ENCODE data around the gene LPCAT2. TPM values are rescaled to one million over a fixed set of nuclear protein-coding genes. Genes with fewer than 3 reads are reported as not detected.

LPCAT2 gene
- total and polyA plus RNA-seq, 2 experiments from 2014 or later, result 7.8 to 23.8 TPM

DNA sequence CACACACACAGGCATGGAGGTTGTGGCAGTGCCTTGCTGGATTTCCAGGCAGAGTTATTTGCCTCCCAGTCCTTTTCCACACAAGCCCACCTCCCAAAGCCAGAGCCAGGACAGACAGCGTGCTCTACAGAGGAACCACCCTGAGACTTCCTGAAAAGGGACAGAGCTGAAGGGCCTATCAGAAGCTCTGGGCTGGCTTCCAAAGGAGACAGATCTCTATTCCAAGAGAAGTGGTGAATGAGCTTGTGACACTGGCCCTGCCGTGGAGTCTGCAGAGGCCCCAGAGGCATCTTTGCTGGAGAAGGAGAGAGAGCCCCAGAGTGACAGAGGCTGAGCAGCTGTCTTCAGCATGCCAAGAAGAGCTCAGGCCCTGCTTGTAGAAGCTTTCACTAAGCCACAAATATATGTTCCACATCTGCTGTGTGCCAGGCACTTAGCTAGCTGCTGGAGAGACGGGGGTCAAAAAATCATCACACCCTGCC lies 8.3 kb upstream of the LPCAT2 start:
- DNase-seq (ENCODE audit: low spot score), result no peak
- TF ChIP-seq, protein P1, sequence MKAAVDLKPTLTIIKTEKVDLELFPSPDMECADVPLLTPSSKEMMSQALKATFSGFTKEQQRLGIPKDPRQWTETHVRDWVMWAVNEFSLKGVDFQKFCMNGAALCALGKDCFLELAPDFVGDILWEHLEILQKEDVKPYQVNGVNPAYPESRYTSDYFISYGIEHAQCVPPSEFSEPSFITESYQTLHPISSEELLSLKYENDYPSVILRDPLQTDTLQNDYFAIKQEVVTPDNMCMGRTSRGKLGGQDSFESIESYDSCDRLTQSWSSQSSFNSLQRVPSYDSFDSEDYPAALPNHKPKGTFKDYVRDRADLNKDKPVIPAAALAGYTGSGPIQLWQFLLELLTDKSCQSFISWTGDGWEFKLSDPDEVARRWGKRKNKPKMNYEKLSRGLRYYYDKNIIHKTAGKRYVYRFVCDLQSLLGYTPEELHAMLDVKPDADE (IDR thresholded peaks at IDR 0.05), result no peak
- TF ChIP-seq, protein P2, sequence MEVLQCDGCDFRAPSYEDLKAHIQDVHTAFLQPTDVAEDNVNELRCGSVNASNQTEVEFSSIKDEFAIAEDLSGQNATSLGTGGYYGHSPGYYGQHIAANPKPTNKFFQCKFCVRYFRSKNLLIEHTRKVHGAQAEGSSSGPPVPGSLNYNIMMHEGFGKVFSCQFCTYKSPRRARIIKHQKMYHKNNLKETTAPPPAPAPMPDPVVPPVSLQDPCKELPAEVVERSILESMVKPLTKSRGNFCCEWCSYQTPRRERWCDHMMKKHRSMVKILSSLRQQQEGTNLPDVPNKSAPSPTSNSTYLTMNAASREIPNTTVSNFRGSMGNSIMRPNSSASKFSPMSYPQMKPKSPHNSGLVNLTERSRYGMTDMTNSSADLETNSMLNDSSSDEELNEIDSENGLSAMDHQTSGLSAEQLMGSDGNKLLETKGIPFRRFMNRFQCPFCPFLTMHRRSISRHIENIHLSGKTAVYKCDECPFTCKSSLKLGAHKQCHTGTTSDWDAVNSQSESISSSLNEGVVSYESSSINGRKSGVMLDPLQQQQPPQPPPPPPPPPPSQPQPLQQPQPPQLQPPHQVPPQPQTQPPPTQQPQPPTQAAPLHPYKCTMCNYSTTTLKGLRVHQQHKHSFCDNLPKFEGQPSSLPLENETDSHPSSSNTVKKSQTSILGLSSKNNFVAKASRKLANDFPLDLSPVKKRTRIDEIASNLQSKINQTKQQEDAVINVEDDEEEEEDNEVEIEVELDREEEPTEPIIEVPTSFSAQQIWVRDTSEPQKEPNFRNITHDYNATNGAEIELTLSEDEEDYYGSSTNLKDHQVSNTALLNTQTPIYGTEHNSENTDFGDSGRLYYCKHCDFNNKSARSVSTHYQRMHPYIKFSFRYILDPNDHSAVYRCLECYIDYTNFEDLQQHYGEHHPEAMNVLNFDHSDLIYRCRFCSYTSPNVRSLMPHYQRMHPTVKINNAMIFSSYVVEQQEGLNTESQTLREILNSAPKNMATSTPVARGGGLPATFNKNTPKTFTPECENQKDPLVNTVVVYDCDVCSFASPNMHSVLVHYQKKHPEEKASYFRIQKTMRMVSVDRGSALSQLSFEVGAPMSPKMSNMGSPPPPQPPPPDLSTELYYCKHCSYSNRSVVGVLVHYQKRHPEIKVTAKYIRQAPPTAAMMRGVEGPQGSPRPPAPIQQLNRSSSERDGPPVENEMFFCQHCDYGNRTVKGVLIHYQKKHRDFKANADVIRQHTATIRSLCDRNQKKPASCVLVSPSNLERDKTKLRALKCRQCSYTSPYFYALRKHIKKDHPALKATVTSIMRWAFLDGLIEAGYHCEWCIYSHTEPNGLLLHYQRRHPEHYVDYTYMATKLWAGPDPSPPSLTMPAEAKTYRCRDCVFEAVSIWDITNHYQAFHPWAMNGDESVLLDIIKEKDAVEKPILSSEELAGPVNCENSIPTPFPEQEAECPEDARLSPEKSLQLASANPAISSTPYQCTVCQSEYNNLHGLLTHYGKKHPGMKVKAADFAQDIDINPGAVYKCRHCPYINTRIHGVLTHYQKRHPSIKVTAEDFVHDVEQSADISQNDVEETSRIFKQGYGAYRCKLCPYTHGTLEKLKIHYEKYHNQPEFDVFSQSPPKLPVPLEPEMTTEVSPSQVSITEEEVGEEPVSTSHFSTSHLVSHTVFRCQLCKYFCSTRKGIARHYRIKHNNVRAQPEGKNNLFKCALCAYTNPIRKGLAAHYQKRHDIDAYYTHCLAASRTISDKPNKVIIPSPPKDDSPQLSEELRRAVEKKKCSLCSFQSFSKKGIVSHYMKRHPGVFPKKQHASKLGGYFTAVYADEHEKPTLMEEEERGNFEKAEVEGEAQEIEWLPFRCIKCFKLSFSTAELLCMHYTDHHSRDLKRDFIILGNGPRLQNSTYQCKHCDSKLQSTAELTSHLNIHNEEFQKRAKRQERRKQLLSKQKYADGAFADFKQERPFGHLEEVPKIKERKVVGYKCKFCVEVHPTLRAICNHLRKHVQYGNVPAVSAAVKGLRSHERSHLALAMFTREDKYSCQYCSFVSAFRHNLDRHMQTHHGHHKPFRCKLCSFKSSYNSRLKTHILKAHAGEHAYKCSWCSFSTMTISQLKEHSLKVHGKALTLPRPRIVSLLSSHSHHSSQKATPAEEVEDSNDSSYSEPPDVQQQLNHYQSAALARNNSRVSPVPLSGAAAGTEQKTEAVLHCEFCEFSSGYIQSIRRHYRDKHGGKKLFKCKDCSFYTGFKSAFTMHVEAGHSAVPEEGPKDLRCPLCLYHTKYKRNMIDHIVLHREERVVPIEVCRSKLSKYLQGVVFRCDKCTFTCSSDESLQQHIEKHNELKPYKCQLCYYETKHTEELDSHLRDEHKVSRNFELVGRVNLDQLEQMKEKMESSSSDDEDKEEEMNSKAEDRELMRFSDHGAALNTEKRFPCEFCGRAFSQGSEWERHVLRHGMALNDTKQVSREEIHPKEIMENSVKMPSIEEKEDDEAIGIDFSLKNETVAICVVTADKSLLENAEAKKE (CRISPR knock-in tag; IDR thresholded peaks at IDR 0.05), result no peak
- TF ChIP-seq NANOG (IDR thresholded peaks at IDR 0.05; ENCODE audit: borderline replicate concordance) (no peak), ZNF331 (CRISPR knock-in tag; IDR thresholded peaks at IDR 0.05; ENCODE audit: low read depth) (no peak), EZH2 (IDR thresholded peaks at IDR 0.05; ENCODE audit: low read depth, unreplicated experiment) (no peak), STAT1 (IDR thresholded peaks at IDR 0.05; ENCODE audit: unreplicated experiment) (no peak), ZNF114 (CRISPR knock-in tag; IDR thresholded peaks at IDR 0.05) (no peak), CREB1 (CRISPR knock-in tag; IDR thresholded peaks at IDR 0.05; ENCODE audit: low read depth) (no peak), POLR2AphosphoS5 (IDR thresholded peaks at IDR 0.05; ENCODE audit: low read depth) (no peak), EZH2phosphoT487 (IDR thresholded peaks at IDR 0.05; ENCODE audit: unreplicated experiment) (no peak), JUNB (IDR thresholded peaks at IDR 0.05; ENCODE audit: unreplicated experiment) (no peak)
- TF ChIP-seq, protein P3, sequence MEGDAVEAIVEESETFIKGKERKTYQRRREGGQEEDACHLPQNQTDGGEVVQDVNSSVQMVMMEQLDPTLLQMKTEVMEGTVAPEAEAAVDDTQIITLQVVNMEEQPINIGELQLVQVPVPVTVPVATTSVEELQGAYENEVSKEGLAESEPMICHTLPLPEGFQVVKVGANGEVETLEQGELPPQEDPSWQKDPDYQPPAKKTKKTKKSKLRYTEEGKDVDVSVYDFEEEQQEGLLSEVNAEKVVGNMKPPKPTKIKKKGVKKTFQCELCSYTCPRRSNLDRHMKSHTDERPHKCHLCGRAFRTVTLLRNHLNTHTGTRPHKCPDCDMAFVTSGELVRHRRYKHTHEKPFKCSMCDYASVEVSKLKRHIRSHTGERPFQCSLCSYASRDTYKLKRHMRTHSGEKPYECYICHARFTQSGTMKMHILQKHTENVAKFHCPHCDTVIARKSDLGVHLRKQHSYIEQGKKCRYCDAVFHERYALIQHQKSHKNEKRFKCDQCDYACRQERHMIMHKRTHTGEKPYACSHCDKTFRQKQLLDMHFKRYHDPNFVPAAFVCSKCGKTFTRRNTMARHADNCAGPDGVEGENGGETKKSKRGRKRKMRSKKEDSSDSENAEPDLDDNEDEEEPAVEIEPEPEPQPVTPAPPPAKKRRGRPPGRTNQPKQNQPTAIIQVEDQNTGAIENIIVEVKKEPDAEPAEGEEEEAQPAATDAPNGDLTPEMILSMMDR (conservative IDR thresholded peaks at IDR 0.05; ENCODE audit: low read depth in 2 of 2), result no peak
- TF ChIP-seq, protein P4, sequence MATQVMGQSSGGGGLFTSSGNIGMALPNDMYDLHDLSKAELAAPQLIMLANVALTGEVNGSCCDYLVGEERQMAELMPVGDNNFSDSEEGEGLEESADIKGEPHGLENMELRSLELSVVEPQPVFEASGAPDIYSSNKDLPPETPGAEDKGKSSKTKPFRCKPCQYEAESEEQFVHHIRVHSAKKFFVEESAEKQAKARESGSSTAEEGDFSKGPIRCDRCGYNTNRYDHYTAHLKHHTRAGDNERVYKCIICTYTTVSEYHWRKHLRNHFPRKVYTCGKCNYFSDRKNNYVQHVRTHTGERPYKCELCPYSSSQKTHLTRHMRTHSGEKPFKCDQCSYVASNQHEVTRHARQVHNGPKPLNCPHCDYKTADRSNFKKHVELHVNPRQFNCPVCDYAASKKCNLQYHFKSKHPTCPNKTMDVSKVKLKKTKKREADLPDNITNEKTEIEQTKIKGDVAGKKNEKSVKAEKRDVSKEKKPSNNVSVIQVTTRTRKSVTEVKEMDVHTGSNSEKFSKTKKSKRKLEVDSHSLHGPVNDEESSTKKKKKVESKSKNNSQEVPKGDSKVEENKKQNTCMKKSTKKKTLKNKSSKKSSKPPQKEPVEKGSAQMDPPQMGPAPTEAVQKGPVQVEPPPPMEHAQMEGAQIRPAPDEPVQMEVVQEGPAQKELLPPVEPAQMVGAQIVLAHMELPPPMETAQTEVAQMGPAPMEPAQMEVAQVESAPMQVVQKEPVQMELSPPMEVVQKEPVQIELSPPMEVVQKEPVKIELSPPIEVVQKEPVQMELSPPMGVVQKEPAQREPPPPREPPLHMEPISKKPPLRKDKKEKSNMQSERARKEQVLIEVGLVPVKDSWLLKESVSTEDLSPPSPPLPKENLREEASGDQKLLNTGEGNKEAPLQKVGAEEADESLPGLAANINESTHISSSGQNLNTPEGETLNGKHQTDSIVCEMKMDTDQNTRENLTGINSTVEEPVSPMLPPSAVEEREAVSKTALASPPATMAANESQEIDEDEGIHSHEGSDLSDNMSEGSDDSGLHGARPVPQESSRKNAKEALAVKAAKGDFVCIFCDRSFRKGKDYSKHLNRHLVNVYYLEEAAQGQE (IDR thresholded peaks at IDR 0.05; ENCODE audit: unreplicated experiment), result no peak
- no peaks in the 10 kb centered on the region for H3K79me2 ChIP-seq (replicated peaks; ENCODE audit: insufficient read depth)
- peaks cover 13% of the 10 kb centered on the region for H3K4me1 ChIP-seq (ENCODE audit: insufficient read depth)
- no peaks in the 10 kb centered on the region for H3F3A ChIP-seq (replicated peaks; ENCODE audit: low read depth)
- H2AFZ ChIP-seq, result no peak overlapping the region
- H3K36me3 Mint-ChIP-seq (ENCODE audit: low read depth), result peaks cover 12% of the 10 kb centered on the region
- H3K36me3 ChIP-seq (ENCODE audit: insufficient read depth), result no peaks in the 10 kb centered on the region; the same call in 1 of the 2 replicates
- ATAC-seq, result no peak
- no peaks in the 10 kb centered on the region for H3K27me3 ChIP-seq (ENCODE audit: insufficient read depth)
- no peak overlapping the region for H3K27ac Mint-ChIP-seq
- H3K4me2 ChIP-seq, result no peak overlapping the region
- no peaks in the 10 kb centered on the region for H3K9me3 Mint-ChIP-seq
- no peak overlapping the region for H3K4me3 ChIP-seq
- H3K4me3 Mint-ChIP-seq, result no peak overlapping the region
- H3K9me2 ChIP-seq (ENCODE audit: insufficient read depth), result no peaks in the 10 kb centered on the region
- no peak overlapping the region for H3K27ac ChIP-seq (ENCODE audit: low read depth)
- H3K4me1 Mint-ChIP-seq, result peaks cover 7% of the 10 kb centered on the region; the same call in 2 of the 3 replicates
- H3K27me3 Mint-ChIP-seq (ENCODE audit: insufficient read depth, low read depth, poor library complexity), result peaks cover 5% of the 10 kb centered on the region
- H4K20me1 ChIP-seq (replicated peaks; ENCODE audit: insufficient read depth), result no peaks in the 10 kb centered on the region; the same call in 1 of the 2 replicates
